Measurements from ENCODE around the gene TRERF1.

- TF ChIP-seq CTCF (IDR thresholded peaks at IDR 0.05): no peak
- no peak for TF ChIP-seq POLR2A (IDR thresholded peaks at IDR 0.05)
These were observed 263.3 kb downstream of the TRERF1 start for GRCh38 chr6:42188406-42188805.
